Vagina (tissue), 2 donors: ENCODE results near the gene POU6F2. TPM values are rescaled to one million over a fixed set of nuclear protein-coding genes. Genes with fewer than 3 reads are reported as not detected.

Experiments
- DNase-seq, 2 donors: peaks; one replicate each; pipeline ENCODE4 v3.0.0-alpha.2; 2017; ENCODE audit errors: extremely low spot score in 2 of 2
- H3K27ac ChIP-seq: fragments of 200-600 bp; sonication (generic); one replicate; pipeline ENCODE4 v1.5.1; 2019
- H3K27me3 ChIP-seq: fragments of 200-600 bp; sonication (generic); one replicate; pipeline ENCODE4 v1.5.1; 2019
- H3K36me3 ChIP-seq, 2 donors: fragments of 200-600 bp; sonication (generic); one replicate each; pipeline ENCODE4 v1.5.1; 2017 to 2019
- H3K4me1 ChIP-seq: fragments of 200-600 bp; sonication (generic); one replicate; pipeline ENCODE4 v1.5.1; 2019
- H3K4me3 ChIP-seq, 2 donors: fragments of 200-600 bp; sonication (generic); 1 replicate in 1 of 2; 2 replicates in 1 of 2; pipeline ENCODE4 v1.5.1; 2016 to 2019
- H3K9me3 ChIP-seq: fragments of 200-600 bp; sonication (generic); one replicate; pipeline ENCODE4 v1.5.1; 2019
- POLR2A ChIP-seq, 2 donors: fragments of 450-650 bp; IDR thresholded peaks; one replicate each; pipeline ENCODE4 v1.6.1; 2017; ENCODE audit warnings: antibody characterized with exemption in 2 of 2, mild to moderate bottlenecking in 2 of 2, moderate library complexity in 2 of 2
- POLR2AphosphoS5 ChIP-seq, 2 donors: sonication (generic); formaldehyde crosslinking; IDR thresholded peaks; one replicate each; pipeline ENCODE4 v1.9.0; 2017; ENCODE audit warnings: antibody characterized with exemption in 2 of 2, mild to moderate bottlenecking in 2 of 2, low read depth in 1 of 2; ENCODE audit not compliant: insufficient read depth in 1 of 2
- intact Hi-C: fragments of 100-400 bp; cut with DNase I; formaldehyde crosslinking; loops from one replicate; pipeline ENCODE4 v1.15.1; 2023
- total RNA-seq: library from RNA; depleted of rRNA; stranded (reverse); fragments of >200 nt; gene quantifications from one replicate; pipeline ENCODE4 v1.2.3, GENCODE V29; 2016
- TF ChIP-seq, protein P1 (sequence below), 3 experiments: fragments of 450-650 bp in 2 of 3; fragments of 200-600 bp in 1 of 3; sonication (generic) in 1 of 3; IDR thresholded peaks; one replicate each; pipeline ENCODE4 v1.5.1; 2017 to 2019; ENCODE audit warnings: antibody characterized with exemption in 3 of 3, mild to moderate bottlenecking in 2 of 3, moderate library complexity in 2 of 3

The POU6F2 gene
- total RNA-seq, 1 donor from 2014 or later, result not detected

DNA sequence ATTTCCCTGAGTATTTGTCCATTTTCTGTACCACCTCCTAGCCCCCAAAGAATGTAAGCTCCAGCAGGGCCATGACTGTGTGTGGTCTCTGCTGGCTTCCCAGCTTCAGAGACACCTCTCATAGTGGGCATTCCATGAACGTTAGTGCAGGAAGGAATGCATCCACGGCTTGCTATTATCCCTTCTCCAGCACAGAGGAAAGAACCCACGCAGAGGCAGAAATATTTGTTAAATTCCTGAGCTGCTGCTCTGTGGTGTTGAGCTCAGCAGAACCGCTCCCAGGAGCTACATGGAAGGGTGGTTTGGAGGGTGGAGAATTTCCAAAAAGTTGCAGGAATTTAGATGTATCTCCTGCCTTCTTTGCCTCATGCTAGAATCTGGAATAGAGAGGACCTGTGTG lies 275.2 kb downstream of the POU6F2 start:
- no peaks in the 10 kb centered on the region for H3K36me3 ChIP-seq
- H3K27ac ChIP-seq, result no peak overlapping the region
- no peak for TF ChIP-seq POLR2AphosphoS5 (IDR thresholded peaks at IDR 0.05; ENCODE audit: insufficient read depth in 1 of 2, low read depth in 1 of 2)
- TF ChIP-seq, protein P1, sequence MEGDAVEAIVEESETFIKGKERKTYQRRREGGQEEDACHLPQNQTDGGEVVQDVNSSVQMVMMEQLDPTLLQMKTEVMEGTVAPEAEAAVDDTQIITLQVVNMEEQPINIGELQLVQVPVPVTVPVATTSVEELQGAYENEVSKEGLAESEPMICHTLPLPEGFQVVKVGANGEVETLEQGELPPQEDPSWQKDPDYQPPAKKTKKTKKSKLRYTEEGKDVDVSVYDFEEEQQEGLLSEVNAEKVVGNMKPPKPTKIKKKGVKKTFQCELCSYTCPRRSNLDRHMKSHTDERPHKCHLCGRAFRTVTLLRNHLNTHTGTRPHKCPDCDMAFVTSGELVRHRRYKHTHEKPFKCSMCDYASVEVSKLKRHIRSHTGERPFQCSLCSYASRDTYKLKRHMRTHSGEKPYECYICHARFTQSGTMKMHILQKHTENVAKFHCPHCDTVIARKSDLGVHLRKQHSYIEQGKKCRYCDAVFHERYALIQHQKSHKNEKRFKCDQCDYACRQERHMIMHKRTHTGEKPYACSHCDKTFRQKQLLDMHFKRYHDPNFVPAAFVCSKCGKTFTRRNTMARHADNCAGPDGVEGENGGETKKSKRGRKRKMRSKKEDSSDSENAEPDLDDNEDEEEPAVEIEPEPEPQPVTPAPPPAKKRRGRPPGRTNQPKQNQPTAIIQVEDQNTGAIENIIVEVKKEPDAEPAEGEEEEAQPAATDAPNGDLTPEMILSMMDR (IDR thresholded peaks at IDR 0.05), result no peak
- TF ChIP-seq POLR2A (IDR thresholded peaks at IDR 0.05), result no peak
- intact Hi-C loops, result no loop called here
- H3K27me3 ChIP-seq, result no peaks in the 10 kb centered on the region
- no peak for DNase-seq
- H3K4me1 ChIP-seq, result no peaks in the 10 kb centered on the region
- H3K9me3 ChIP-seq, result no peaks in the 10 kb centered on the region
- H3K4me3 ChIP-seq, result no peak overlapping the region

DNA sequence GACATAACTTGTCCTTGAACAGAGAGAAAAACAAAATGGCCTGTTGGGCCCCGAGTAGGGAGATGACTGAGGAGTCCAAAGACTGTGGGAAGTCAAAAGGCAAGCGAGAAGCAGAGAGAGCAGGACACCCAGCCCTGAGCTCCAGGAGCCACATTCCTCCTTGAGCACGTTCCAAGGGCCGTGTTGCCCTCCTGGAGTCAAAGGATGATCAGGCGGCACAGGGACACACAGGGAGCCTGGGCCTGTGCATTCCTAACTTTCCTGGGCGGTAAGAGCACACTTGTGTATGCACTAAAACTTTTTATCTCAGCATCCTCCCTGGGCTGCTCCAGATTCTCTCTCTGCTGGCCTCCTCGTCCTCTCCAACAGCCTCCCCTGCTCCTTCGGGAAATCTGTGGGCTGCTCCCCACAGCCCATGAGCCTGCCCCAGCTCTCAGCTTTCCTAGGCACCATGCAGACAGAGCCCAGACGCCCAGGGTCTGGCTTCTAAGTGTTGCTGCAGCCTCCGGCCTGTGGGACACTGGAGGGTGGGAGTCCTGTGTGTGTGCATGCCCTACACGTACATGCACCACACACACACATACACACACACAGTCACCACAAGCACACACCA lies 281.8 kb downstream of the POU6F2 start:
- no peaks in the 10 kb centered on the region for H3K4me1 ChIP-seq
- no peaks in the 10 kb centered on the region for H3K36me3 ChIP-seq
- no peak for DNase-seq
- no peak overlapping the region for H3K27ac ChIP-seq
- H3K4me3 ChIP-seq, result no peak overlapping the region
- TF ChIP-seq, protein P1 (IDR thresholded peaks at IDR 0.05), result no peak
- TF ChIP-seq POLR2AphosphoS5 (IDR thresholded peaks at IDR 0.05; ENCODE audit: insufficient read depth in 1 of 2, low read depth in 1 of 2), result no peak
- TF ChIP-seq POLR2A (IDR thresholded peaks at IDR 0.05), result no peak
- intact Hi-C loops, result no loop called here
- H3K9me3 ChIP-seq, result no peaks in the 10 kb centered on the region
- H3K27me3 ChIP-seq, result no peaks in the 10 kb centered on the region

DNA sequence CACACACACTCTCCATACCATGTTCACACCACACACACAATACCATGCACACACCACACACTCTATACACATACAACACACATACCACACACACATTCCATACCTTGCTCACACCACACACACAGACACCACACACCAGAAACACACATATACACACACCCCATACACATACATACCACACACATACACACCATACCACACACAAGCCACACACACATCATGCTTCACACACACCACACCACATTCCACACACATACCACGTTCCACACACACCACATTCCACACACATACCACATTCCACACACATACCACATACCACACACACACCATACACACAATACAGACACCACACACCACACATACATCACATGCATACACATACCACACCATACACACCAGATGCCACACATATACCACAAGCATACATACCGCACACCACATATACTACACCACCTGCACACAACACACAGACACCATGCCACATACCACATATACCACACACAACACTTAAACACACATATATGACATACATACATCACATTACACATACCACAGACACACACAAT lies 282.7 kb downstream of the POU6F2 start:
- Histone ChIP-seq H3K27me3 (no peaks in the 10 kb centered on the region), H3K4me1 (no peaks in the 10 kb centered on the region), H3K27ac (no peak overlapping the region), H3K9me3 (no peaks in the 10 kb centered on the region), H3K4me3 (no peak overlapping the region), H3K36me3 (no peaks in the 10 kb centered on the region)
- no peak for DNase-seq
- TF ChIP-seq, protein P1 (IDR thresholded peaks at IDR 0.05), result no peak
- TF ChIP-seq POLR2A (IDR thresholded peaks at IDR 0.05) (no peak), POLR2AphosphoS5 (IDR thresholded peaks at IDR 0.05; ENCODE audit: insufficient read depth in 1 of 2, low read depth in 1 of 2) (no peak)
- intact Hi-C loops, result no loop called here

DNA sequence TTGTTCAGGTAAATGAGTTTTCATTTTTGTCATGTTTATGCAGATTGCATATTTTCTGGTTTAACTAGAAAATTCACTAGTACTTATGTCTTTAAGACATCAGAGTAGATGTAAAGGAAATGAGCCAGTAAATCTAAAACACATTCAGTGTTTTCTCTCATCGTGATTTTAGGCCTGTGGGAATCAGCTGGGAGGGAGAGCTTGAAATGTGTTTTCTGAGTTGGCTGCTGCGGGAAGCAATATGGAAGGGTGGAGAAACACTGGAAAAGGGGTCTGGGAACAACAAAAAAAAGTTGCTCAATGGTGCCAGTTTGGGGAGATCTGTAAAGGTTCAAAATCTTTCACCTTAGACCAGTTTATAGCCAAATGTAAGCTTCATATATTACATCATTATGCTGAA lies 284.1 kb downstream of the POU6F2 start:
- intact Hi-C loops, result no loop called here
- H3K27ac ChIP-seq, result no peak overlapping the region
- H3K36me3 ChIP-seq, result no peaks in the 10 kb centered on the region
- no peaks in the 10 kb centered on the region for H3K9me3 ChIP-seq
- no peak overlapping the region for H3K4me3 ChIP-seq
- no peaks in the 10 kb centered on the region for H3K4me1 ChIP-seq
- H3K27me3 ChIP-seq, result no peaks in the 10 kb centered on the region
- no peak for DNase-seq
- TF ChIP-seq POLR2AphosphoS5 (IDR thresholded peaks at IDR 0.05; ENCODE audit: insufficient read depth in 1 of 2, low read depth in 1 of 2) (no peak), POLR2A (IDR thresholded peaks at IDR 0.05) (no peak)
- TF ChIP-seq, protein P1 (IDR thresholded peaks at IDR 0.05), result no peak
